Heart left ventricle (tissue), 13 donors: ENCODE data around the gene SUPT3H.

ENCODE experiments used
- POLR2A ChIP-seq, 2 donors: fragments of 450-650 bp; IDR thresholded peaks; one replicate each; pipeline ENCODE4 v1.6.1; 2017; ENCODE audit warnings: antibody characterized with exemption in 2 of 2, mild to moderate bottlenecking in 2 of 2, moderate library complexity in 2 of 2
- TF ChIP-seq, protein P1 (sequence below), 12 donors: fragments of 200-600 bp; sonication (generic) in 4 of 12; IDR thresholded peaks; one replicate each; pipeline versions ENCODE4 v1.5.0 to v1.8.0; 2018 to 2022; ENCODE audit warnings: antibody characterized with exemption in 12 of 12, mild to moderate bottlenecking in 5 of 12
- donor health status: ischemic (EF 13 %, LVEDD 7.1; RV severe dilation, severe dysfunction).
- donor health status: DM: no; HTN: yes; CAD: no.
- donor health status: DM: no; HTN: no; CAD: no.
- donor health status: ischemic (EF 25% LVEDD 6.9; RV normal size, moderate dysfunction).
- donor health status: ischemic (EF 25% LVEDD 5.7; RV mildly dilated, moderate dysfunction).
- donor health status: ischemic (EF 35%, LVEDD 5.7; RV mildly dilated, moderate dysfunction).
- donor health status: nonischemic (EF 11% LVEDD 7.7; RV severe dilation, severe dysfunction).
- donor health status: DM: yes; HTN: yes; CAD: no.
- donor health status: PGD.
- donor health status: ischemic (EF 29% LVEDD 5.4; RV normal size, mild dysfunction).
- donor health status: nonischemic (EF 23%, LVEDD 6.1; RV moderate dilation, normal function).

DNA sequence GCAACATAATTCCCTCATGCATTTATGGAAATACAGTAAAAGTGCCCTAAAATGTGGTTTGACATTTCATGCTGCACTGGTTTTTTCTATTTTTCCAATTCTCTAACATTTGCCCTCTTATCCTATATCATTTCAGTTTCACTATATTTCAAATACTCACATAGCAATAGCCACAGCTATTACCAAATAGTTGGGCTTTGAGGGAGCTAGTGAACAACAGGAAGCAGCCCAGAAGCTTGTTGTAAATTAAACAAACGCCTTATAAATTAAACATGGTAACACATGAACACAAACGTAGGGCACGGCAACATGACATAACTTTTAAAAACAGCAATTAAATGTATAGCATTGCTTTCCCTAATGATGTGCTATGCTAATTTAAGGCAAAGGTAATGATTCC lies 521.3 kb downstream of the SUPT3H start:
- TF ChIP-seq, protein P1, sequence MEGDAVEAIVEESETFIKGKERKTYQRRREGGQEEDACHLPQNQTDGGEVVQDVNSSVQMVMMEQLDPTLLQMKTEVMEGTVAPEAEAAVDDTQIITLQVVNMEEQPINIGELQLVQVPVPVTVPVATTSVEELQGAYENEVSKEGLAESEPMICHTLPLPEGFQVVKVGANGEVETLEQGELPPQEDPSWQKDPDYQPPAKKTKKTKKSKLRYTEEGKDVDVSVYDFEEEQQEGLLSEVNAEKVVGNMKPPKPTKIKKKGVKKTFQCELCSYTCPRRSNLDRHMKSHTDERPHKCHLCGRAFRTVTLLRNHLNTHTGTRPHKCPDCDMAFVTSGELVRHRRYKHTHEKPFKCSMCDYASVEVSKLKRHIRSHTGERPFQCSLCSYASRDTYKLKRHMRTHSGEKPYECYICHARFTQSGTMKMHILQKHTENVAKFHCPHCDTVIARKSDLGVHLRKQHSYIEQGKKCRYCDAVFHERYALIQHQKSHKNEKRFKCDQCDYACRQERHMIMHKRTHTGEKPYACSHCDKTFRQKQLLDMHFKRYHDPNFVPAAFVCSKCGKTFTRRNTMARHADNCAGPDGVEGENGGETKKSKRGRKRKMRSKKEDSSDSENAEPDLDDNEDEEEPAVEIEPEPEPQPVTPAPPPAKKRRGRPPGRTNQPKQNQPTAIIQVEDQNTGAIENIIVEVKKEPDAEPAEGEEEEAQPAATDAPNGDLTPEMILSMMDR (IDR thresholded peaks at IDR 0.05): no peak
- no peak for TF ChIP-seq POLR2A (IDR thresholded peaks at IDR 0.05)
